Hindlimb muscle (tissue), 1 donor: ENCODE results near the gene SFMBT1. TPM values are rescaled to one million over a fixed set of nuclear protein-coding genes. Genes with fewer than 3 reads are reported as not detected.

ENCODE experiments used
- DNase-seq: peaks from one replicate; pipeline ENCODE4 v3.0.0-alpha.2; 2013
- polyA plus RNA-seq: library from polyadenylated mRNA; unstranded; fragments of 120-200 nt; gene quantifications from one replicate; pipeline ENCODE4 v1.2.1, GENCODE V29; 2013; ENCODE audit not compliant: insufficient read length

The SFMBT1 gene
- polyA plus RNA-seq, 1 donor = 7.4 TPM

- DNase-seq = no peak
These were observed 165.4 kb downstream of the SFMBT1 start for GRCh38 chr3:52880474-52880873.

DNA sequence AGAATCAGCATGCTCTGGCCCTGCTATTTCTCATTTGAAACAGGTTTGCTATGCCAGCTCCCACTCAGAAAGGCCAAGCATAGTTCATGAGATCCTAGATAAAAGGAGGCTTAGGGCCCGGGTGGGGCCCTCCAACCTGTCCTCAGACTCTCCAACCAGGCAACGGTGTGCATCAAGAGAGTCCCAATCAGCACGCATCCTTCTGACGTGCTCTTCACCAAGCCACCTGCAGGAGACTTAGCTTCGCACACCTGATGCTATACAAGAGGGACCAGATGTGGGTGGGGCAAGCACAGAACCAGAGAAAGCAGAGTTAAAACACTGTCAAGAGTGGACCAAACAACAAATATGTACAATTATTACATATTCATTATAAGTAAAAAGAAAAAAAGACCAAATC is 165.8 kb downstream of the SFMBT1 start:
- no peak for DNase-seq

DNA sequence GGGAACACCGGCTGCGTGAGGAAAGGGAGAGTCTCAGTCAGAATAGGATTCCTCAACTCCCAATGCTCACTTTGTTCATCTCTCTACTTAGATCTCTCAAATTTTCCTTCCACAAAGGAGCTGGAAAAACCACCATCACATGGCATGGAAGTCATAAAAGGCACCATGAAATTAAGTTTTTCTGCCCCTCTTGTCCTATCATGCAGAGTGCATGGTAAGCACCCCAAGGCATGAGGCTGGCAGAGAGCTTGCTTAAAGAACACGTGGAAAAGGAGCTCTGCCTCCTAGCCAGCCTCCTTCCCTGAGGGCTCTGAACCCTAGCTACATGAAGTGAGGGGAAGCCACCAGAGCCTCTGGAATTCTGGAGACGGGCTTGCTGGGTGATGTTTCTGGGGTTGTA is 166.3 kb downstream of the SFMBT1 start:
- no peak for DNase-seq

- DNase-seq = no peak
These were observed 166.8 kb downstream of the SFMBT1 start for GRCh38 chr3:52879090-52879489.

DNA sequence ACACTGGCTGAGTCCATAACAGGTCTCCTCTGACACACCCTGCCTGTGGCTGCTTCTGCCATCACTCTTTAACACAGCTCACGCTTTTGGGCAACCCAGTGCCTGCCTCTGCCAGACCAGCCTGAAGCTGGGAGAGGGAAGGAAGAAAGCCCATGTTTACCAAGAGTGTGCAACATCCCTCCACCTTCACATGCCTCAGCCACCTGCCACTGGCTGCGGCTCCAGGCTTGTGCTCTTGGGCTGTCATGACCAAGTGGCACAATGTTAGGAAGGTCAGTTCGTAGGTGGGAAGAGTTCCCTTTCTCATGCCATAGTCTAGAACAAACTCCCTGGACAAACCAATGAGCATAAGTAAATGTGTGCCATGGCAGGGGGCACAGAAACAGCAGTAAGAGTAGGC is 168.8 kb downstream of the SFMBT1 start:
- no peak for DNase-seq

DNA sequence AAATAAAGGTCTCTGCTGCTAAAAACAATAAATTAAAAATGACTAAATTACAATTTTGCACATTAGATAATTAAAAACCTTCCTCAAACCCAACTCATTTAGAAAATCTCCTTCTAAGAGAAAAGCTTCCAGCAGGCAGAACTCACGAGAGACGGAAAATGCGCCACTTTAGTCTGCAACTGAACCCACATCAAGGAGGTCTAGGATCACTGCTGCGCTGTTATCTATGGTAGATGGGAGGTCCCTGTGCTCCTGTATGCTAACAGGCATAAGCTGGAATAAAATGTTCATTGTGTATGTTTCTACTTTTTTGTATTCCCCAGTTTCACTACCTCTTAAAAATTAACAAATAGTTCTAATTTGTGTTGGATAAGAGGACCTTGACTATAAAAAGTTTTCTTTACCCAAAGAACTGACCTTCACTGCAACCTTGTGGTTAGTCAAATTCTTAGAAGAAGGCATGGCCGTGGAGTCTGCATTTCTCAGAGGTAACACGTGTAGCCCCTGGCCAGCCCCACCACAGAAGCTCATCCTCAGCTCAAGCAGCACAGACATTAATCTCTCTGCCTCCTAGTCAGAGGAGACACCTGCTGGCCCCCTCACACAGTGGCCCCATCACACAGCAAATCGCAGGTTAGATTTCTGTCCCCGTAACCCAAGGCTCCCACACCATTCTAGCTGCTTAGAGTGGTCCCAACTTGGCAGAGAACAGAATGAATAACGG is 170.8 kb downstream of the SFMBT1 start:
- DNase-seq = no peak

GRCh38 chr3:52874160-52874701 is 171.6 kb downstream of the SFMBT1 start:
- DNase-seq = no peak

- DNase-seq = no peak
These were observed 172.3 kb downstream of the SFMBT1 start for GRCh38 chr3:52873433-52874159.

- DNase-seq = no peak
These were observed 173.6 kb downstream of the SFMBT1 start for GRCh38 chr3:52872245-52872644.

DNA sequence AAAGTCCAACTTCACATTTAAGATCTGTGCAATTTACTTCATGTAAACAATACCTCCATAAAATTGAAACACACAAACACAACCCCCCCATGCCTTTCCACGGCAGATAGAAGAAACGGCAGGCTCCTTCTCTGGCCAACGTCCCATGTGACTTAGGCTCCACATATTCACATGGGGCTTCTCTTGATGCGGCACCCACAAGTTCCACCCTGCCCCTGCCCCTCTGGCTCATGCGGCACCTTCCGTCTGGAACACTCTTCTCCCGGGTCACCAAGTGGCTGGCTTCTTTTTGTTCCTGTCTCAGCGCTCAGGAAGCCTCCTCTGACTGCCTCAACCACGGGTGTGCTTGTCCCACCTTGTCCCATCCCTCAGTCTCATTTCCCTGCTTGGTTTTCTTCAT is 174.1 kb downstream of the SFMBT1 start:
- DNase-seq = no peak

GRCh38 chr3:52870471-52870870 is 175.4 kb downstream of the SFMBT1 start:
- DNase-seq = no peak

DNA sequence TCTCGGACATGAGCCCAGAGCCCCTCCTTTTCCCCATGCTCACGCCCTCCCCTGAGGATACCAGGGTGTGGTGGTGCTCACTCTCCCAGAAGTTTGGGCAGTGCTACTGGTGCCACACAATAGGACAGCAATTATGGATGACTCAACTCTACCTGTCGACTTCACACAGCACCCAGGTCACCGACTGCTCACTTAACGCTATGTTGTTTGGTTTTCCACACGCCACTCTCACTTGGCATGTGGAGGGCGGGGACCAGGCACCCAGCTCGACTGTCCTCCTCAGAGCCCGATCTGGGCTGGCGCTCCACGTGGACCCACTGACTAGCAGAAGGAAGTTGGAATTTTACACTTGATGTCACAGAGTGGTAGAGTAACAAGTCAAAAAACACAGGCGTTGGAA is 179.4 kb downstream of the SFMBT1 start:
- no peak for DNase-seq

DNA sequence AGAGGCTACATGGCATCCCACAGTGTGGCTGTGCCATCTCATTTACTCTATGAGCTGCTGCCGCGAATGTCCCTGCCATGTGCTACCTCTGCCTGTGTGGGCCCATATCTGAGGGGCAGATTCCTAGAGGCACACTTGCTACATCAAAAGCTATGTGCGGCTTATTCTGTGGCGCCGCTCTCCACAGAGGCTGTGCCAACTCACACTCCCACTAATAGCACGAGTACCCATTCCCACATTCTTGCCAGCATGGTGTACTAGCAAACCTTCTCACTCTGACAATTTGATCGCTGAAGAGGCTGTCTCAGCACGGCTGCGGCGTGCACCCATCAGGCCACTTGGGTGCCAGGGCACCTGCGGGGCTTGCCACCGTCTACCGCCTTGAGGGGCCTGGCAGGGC is 179.9 kb downstream of the SFMBT1 start:
- no peak for DNase-seq

DNA sequence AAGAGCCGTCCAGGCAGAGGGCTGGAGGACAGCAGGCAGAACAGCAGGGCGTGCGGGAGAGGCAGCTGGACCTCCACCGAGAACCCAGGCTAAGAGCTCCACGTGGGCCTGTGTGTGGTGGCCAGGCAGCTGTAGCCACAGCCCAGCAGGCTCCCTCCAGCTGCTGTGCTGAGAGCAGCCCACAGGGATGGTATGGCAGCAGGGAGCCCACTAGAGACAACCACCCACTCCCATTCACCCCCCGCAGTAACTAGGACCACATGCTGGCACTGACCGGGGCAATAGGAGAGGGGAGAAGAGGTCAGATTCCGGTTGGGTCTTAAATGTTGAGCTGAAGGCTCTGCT is 185.5 kb downstream of the SFMBT1 start:
- DNase-seq = no peak

GRCh38 chr3:52859686-52860423 is 186.0 kb downstream of the SFMBT1 start:
- DNase-seq = no peak

DNA sequence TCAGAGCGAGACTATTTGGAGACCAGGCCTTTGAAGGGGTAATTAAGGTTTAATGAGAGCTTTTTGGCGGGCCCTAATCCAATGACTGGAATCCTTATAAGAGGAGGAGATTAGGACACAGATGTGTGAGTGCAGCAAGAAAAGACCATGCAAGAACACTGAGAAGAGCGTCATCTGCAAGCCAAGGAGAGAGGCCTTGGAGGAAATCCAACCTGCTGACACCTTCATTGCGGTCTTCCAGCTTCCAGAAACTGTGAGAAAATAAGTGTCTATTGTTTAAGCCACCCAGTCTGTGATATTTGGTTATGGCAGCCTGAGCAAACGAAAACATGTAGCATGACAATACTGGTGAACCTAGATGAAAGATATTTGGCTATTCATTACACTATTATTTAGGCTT is 188.0 kb downstream of the SFMBT1 start:
- DNase-seq = no peak

DNA sequence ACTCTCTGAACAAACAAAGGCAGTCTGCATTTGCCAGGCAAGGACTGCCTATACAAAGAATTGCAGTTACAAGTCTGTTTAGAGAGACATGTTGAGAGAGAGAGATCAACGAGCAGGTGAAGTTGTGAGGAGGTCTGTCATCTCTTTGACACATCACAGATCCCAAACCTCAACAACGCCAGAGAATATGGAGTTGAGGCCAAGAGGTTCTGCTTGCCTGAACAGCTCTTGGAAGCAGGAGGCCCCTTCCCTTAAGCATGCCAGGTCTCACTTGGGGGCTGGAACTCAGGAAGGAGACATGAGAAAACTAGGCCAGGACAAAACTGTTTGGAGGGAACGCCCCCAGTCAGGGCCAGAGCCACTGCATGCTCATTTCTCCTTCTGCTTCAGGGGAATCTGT is 188.7 kb downstream of the SFMBT1 start:
- no peak for DNase-seq

DNA sequence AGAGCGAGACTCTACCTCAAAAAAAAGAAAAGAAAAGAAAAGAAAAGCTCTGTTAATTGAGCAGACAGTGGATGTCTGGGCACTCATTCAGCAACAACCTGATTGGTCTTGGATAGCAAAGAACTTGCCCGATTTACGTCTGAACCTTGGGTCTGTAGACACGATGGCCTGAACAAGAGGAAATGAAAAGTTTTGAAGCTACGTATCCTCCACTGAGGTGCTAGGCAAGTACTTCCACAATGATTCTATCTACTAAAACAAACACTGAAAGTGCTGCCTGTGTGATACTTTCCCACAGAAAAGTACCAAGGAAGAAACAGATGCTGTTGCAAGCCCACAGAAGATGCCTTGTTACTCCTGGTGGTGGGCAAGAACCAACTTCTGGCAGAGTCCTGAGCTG is 189.2 kb downstream of the SFMBT1 start:
- no peak for DNase-seq

DNA sequence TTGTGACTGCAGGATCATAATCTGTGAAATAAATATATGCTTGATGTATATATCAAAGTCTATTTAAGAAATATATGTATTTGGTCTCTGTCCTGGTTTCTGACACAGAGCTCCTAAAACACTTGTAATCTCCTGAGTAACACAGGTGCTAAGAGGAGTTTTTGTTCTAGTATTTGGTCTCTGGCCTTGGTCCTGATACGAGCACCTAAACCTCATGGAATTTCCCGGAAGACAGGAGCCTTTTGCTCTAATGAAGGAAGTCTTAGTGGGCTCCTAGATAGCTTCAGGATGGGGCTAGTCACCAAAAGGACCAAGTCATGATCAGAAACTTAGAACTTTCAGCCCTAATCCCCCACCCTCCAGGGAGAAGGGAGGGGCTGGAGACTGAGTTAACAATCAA is 191.9 kb downstream of the SFMBT1 start:
- no peak for DNase-seq
